T-helper 17 cell (primary cell): Measurements from ENCODE around the gene KRT82. TPM values are rescaled to one million over a fixed set of nuclear protein-coding genes. Genes with fewer than 3 reads are reported as not detected.

Experiments used
- ATAC-seq: fragments of 150-1000 bp; cut with Tn5 transposase; 2 replicates; pipeline ENCODE4 v1.10.0; 2021; ENCODE audit warnings: mild to moderate bottlenecking, moderate library complexity
- DNase-seq, 3 donors: peaks; one replicate each; pipeline versions ENCODE4 v3.0.0 to v3.0.0-alpha.2; 2020 to 2021
- H3K9me3 ChIP-seq: one replicate; pipeline ENCODE4 v1.7.0; 2013; ENCODE audit warnings: low read length, mild to moderate bottlenecking; ENCODE audit not compliant: control insufficient read depth, poor library complexity, severe bottlenecking
- H3K27ac Mint-ChIP-seq: one replicate; pipeline ENCODE4 v1.8.0; 2022; ENCODE audit warnings: mild to moderate bottlenecking, moderate library complexity, mixed read lengths
- H3K27me3 Mint-ChIP-seq: one replicate; pipeline ENCODE4 v1.8.0; 2022; ENCODE audit warnings: mixed read lengths
- H3K36me3 Mint-ChIP-seq: one replicate; pipeline ENCODE4 v1.8.0; 2022; ENCODE audit warnings: low read depth, mixed read lengths
- H3K4me1 Mint-ChIP-seq: one replicate; pipeline ENCODE4 v1.8.0; 2022; ENCODE audit warnings: mild to moderate bottlenecking, mixed read lengths
- H3K4me3 Mint-ChIP-seq: one replicate; pipeline ENCODE4 v1.8.0; 2022; ENCODE audit warnings: mild to moderate bottlenecking, moderate library complexity, mixed read lengths
- total RNA-seq, 4 donors: library from RNA in 2 of 4; stranded (reverse) in 2 of 4; gene quantifications; one replicate each; pipeline ENCODE4 v1.2.3 and lab custom pipeline; 2022 to 2026

Gene KRT82
- total RNA-seq, 2 donors from 2014 or later: not detected

DNA sequence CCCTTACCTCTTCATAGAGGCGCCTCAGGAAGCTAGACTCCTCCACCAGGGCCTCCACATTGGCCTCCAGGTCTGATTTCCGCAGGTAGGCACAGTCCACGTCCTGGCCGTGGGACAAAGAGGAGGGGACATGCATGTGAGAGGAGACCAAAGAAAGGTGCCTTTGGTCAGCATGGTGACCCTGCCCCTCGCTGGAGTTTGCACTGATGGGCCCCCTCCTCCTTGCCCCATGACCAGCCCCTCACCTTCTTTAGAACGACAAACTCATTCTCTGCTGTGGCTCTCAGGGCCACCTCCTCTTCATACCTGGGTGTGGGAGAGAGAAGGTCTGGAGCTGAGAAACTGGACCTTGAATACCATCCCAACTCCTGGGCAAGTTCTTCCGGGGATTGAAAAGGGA is 42.1 kb downstream of the KRT82 start:
- Mint-ChIP-seq H3K4me1 (peaks cover 10% of the 10 kb centered on the region), H3K36me3 (no peaks in the 10 kb centered on the region), H3K4me3 (no peak overlapping the region), H3K27me3 (peaks cover 63% of the 10 kb centered on the region), H3K27ac (no peak overlapping the region)
- no peaks in the 10 kb centered on the region for H3K9me3 ChIP-seq
- ATAC-seq: no peak
- DNase-seq: no peak

- ATAC-seq: no peak
- H3K27ac Mint-ChIP-seq: no peak overlapping the region
- no peaks in the 10 kb centered on the region for H3K36me3 Mint-ChIP-seq
- H3K9me3 ChIP-seq: no peaks in the 10 kb centered on the region
- DNase-seq: no peak
- H3K4me3 Mint-ChIP-seq: no peak overlapping the region
- peaks cover 17% of the 10 kb centered on the region for H3K4me1 Mint-ChIP-seq
- peaks cover 55% of the 10 kb centered on the region for H3K27me3 Mint-ChIP-seq
Observed at GRCh38 chr12:52363111-52363679, 42.9 kb downstream of the KRT82 start.

- peaks cover 49% of the 10 kb centered on the region for H3K27me3 Mint-ChIP-seq
- no peak for DNase-seq
- ATAC-seq: no peak
- peaks cover 22% of the 10 kb centered on the region for H3K4me1 Mint-ChIP-seq
- no peak overlapping the region for H3K4me3 Mint-ChIP-seq
- no peaks in the 10 kb centered on the region for H3K9me3 ChIP-seq
- no peak overlapping the region for H3K27ac Mint-ChIP-seq
- H3K36me3 Mint-ChIP-seq: peaks cover 2% of the 10 kb centered on the region
Observed at GRCh38 chr12:52362118-52362726, 43.9 kb downstream of the KRT82 start.

GRCh38 chr12:52361553-52361952 is 44.6 kb downstream of the KRT82 start:
- no peaks in the 10 kb centered on the region for H3K9me3 ChIP-seq
- no peak overlapping the region for H3K4me3 Mint-ChIP-seq
- H3K36me3 Mint-ChIP-seq: peaks cover 2% of the 10 kb centered on the region
- H3K4me1 Mint-ChIP-seq: peaks cover 22% of the 10 kb centered on the region
- ATAC-seq (no peak), DNase-seq (no peak)
- H3K27me3 Mint-ChIP-seq: peaks cover 44% of the 10 kb centered on the region
- H3K27ac Mint-ChIP-seq: no peak overlapping the region

- peaks cover 20% of the 10 kb centered on the region for H3K4me1 Mint-ChIP-seq
- ATAC-seq: no peak
- no peak overlapping the region for H3K4me3 Mint-ChIP-seq
- H3K27me3 Mint-ChIP-seq: peaks cover 38% of the 10 kb centered on the region
- H3K27ac Mint-ChIP-seq: no peak overlapping the region
- H3K9me3 ChIP-seq: no peaks in the 10 kb centered on the region
- no peak for DNase-seq
- peaks cover 2% of the 10 kb centered on the region for H3K36me3 Mint-ChIP-seq
Observed at GRCh38 chr12:52360663-52361271, 45.4 kb downstream of the KRT82 start.

GRCh38 chr12:52360106-52360662 is 46.0 kb downstream of the KRT82 start:
- Mint-ChIP-seq H3K27ac (peak overlapping the region; percentile 54), H3K4me1 (peaks cover 20% of the 10 kb centered on the region), H3K27me3 (peaks cover 38% of the 10 kb centered on the region), H3K4me3 (no peak overlapping the region), H3K36me3 (peaks cover 2% of the 10 kb centered on the region)
- no peaks in the 10 kb centered on the region for H3K9me3 ChIP-seq
- ATAC-seq (no peak), DNase-seq (no peak)

DNA sequence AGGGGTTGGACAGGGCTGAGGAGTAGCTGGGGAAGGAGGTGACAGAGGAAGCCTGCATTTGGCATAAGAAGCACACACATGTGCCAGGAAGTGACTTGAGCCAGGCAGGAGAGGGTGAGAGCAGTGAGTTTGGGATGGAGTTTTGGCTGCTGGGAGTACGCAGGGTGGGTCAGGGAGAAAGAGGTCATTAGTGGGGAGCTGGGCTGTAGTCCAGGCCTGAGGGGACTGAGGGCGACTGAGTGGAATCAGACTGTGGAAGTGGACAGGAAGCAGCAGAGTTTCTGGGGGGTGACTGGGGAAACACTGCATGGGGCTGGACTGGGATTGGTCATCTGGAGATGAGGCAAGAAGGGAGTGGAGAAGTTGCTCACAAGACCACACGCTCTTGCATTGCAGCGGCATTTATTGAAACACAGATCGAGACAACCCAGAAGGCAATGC is 46.5 kb downstream of the KRT82 start:
- peaks cover 33% of the 10 kb centered on the region for H3K27me3 Mint-ChIP-seq
- H3K9me3 ChIP-seq: no peaks in the 10 kb centered on the region
- peaks cover 2% of the 10 kb centered on the region for H3K36me3 Mint-ChIP-seq
- H3K4me3 Mint-ChIP-seq: no peak overlapping the region
- ATAC-seq (no peak), DNase-seq (no peak)
- peak overlapping the region; percentile 54 for H3K27ac Mint-ChIP-seq
- H3K4me1 Mint-ChIP-seq: peaks cover 20% of the 10 kb centered on the region

DNA sequence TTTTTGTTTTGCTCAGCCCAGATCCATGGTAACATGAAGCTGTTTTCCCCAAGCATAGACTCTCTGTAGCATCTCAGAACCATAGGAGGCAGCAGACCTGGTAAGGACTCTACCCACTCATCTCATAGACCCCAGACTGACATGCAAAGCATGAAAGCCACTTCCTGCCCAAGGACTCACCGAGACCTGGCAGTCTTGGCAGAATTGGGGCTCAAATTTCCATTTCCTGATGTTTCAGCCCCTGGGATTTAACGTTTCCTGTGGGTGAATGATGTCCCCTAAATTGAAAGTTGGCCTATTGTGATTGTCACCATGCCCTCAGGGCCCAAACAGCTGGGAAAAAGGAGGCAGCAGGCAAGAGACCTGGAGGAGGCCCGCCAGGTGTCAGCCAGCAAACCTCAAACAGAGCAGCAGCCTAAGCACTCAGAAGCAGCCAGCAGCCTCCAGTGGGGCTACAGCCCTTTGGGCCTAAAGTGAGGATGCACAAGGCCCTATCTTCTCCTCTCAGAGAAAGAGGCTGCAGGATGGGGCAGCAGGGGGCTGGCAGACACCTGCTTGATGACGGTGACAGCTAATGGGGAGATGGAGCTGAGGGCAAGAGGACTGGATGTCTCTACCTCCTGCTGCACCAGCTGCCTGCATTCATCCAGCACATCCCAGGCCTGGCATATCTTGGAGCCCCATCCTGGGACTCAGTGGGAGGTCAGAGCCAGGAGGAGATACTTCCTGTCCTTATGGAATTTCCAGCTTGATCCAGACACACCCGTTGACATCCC is 47.4 kb downstream of the KRT82 start:
- H3K27ac Mint-ChIP-seq: peak overlapping the region; percentile 32
- no peaks in the 10 kb centered on the region for H3K9me3 ChIP-seq
- H3K36me3 Mint-ChIP-seq: peaks cover 2% of the 10 kb centered on the region
- peak; percentile 76 for ATAC-seq
- H3K4me3 Mint-ChIP-seq: no peak overlapping the region
- DNase-seq: no peak
- peaks cover 20% of the 10 kb centered on the region for H3K4me1 Mint-ChIP-seq
- H3K27me3 Mint-ChIP-seq: peaks cover 30% of the 10 kb centered on the region

DNA sequence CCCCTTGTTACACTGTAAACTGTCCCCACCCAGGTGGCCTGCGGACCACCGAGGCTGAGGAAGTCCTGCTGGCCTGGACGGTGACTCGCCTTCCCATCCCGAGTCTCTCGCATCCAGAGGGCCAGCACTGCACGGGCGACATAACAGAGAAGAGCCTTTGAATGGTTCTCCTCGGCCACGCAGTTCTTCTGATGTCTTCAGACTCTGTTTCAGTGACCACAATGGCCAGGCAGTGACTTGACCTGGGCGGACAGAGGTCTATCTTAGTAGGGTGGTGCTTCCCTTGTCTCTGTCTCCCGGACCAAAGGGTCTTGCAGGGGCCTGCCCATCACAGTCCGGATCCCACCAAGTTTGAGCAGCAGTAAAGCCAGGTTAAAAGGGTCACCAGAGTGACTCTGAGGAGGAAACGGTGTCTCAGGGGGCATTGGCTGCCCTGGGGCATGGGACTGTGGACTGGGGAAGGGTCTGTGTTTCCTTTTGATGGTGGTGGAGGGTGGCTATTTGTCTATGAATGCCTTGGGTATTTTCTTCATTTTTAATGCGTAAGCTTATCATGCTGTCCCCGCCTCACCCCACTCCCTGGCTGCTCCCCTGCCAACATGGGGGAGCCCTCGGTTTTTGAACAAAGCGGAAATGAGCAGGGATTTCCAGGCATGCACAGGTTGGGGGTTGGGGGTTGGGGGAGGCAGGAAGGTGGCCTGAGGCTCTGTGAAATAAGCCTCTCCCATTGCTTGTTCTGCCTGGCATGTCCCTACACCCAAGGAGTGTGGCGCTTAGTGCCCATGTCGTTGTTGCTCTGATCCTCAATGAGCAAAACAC is 49.2 kb downstream of the KRT82 start:
- H3K9me3 ChIP-seq: no peaks in the 10 kb centered on the region
- DNase-seq (no peak), ATAC-seq (no peak)
- Mint-ChIP-seq H3K27me3 (peaks cover 25% of the 10 kb centered on the region), H3K36me3 (peaks cover 2% of the 10 kb centered on the region), H3K4me1 (peaks cover 29% of the 10 kb centered on the region), H3K4me3 (no peak overlapping the region), H3K27ac (no peak overlapping the region)

DNA sequence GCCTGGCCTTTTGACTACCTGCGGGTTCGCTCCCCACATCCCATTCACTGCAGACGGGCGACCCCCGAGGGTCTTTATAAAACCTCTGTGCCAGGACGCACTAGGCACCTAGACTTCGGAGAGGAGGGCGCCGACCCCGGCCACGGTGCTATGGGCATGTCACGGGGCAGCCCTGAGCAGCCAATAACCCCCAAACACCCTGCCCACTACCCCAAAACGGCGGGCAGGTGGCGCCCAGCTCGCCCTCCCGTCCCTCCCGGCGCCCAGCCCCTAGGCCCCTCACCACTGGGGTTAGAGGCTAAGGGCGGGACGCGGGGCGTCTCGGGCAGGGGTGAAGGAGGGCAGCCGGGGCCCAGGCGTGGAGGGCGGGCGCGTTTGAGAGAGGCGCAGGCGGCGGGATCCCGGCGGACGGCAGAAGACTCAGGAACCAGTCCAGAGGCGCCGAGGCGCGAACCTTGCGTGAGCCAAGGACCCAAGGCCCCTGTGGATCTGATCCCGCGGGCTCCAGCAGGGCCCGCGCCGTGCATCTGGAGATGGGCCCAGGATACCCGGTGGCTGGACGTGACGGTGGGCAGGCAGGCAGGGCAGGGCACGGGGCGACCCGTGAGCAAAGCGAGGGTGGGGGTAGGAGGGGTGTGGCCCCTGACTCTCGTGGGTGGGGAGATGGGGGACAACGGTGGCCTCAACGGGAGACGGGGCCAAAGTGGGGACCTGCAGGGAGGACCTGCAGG is 49.9 kb downstream of the KRT82 start:
- H3K27me3 Mint-ChIP-seq: peaks cover 25% of the 10 kb centered on the region
- no peaks in the 10 kb centered on the region for H3K9me3 ChIP-seq
- no peak for DNase-seq
- ATAC-seq: no peak
- no peak overlapping the region for H3K27ac Mint-ChIP-seq
- H3K4me1 Mint-ChIP-seq: peaks cover 31% of the 10 kb centered on the region
- H3K4me3 Mint-ChIP-seq: no peak overlapping the region
- peaks cover 2% of the 10 kb centered on the region for H3K36me3 Mint-ChIP-seq

- DNase-seq (no peak), ATAC-seq (no peak)
- Mint-ChIP-seq H3K4me3 (no peak overlapping the region), H3K27me3 (peaks cover 24% of the 10 kb centered on the region), H3K27ac (no peak overlapping the region), H3K4me1 (peaks cover 31% of the 10 kb centered on the region), H3K36me3 (peaks cover 2% of the 10 kb centered on the region)
- H3K9me3 ChIP-seq: no peaks in the 10 kb centered on the region
Observed at GRCh38 chr12:52355176-52355575, 51.0 kb downstream of the KRT82 start.

DNA sequence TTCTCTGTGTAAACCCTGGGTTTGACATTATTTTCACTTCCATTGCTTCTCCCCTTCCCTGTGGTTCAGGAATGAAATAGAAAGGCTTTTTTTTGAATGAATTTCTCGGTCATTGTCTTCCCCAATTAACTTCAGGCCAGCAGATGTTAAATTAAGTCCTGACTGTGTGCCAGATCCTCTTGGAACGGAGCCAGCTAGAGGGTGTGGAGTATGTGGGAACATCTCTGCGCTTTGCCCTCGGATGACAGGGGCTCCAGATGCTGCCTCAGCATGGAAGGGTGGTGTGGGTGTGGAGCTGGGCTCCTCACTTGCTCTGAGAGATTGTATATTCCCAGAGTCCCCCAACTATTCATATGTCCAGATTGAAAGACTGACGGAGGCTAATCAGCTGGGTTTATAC is 51.9 kb downstream of the KRT82 start:
- peaks cover 19% of the 10 kb centered on the region for H3K27me3 Mint-ChIP-seq
- no peak overlapping the region for H3K4me3 Mint-ChIP-seq
- peaks cover 27% of the 10 kb centered on the region for H3K4me1 Mint-ChIP-seq
- no peaks in the 10 kb centered on the region for H3K9me3 ChIP-seq
- peak overlapping the region; percentile 41 for H3K27ac Mint-ChIP-seq
- ATAC-seq (no peak), DNase-seq (no peak)
- H3K36me3 Mint-ChIP-seq: peaks cover 2% of the 10 kb centered on the region
